GM21447 (cell line): ENCODE measurements around the gene HDX.
"Not testable (repeated sequence)": the region's sequence is repeated elsewhere in the genome, so short reads cannot be mapped to it uniquely, and the experiment has no call there.

Experiments used
- ATAC-seq: cut with Tn5 transposase; IDR thresholded peaks from one replicate; pipeline ENCODE4 v1.9.1; 2021; ENCODE audit not compliant: unreplicated experiment

The HDX gene

DNA sequence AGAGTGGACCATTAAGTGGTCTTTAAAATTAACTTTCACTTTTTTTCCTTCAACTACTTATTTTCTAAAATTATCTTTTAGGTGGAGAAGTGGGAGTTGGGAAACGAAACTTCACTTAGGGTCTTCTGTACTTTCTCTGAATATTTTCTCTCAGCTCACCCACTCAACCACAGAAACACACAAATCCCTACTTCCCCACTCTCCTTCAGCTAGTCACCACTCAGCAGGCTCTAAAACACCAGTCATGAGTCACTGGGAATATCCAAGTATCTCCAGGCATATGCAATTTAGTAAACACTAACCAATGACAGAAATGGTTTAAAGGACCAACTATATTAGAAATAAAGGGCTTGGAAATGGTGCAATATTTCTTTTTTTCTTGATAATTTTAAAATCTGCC, 161.3 kb downstream of the HDX start:
- no peak for ATAC-seq

DNA sequence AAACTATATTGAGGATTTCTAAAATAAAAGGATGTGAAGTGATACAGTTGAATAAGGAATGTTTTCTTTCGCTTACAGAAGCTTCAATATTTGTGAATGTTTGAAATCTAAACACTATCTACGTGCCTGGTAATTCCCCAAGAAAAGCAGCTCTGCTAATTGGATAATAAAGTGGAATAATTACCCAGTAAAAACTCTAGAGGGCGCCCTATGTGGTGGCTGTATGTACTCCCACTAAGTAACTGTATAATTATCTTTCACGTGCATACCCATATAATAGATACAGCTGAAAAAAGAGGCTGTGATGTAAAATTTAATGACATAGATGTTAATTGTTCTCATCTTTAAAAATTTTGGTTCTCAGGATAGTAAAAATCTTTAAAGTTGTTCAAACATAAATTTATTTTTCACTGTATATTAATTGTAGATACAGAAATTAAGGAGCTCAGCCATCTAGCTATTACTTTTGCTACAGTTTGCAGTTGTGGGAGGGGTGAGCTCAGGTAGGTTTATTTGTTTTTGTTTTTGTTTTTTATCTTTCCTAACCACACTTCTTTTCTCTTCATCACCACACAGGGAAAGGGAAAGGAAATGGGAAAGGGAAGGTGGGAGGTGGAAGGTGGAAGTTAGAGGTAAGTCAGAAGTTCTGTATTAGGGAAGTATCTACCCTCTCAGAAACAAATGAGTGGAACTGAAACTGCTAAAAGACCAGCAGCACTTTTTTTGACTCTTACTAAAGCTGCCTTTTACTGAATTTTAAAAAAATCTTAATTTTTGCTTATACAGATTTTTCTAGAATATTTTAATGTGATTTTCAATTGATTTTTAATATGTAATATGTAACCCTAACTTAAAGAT, 162.5 kb downstream of the HDX start:
- no peak for ATAC-seq

- no peak for ATAC-seq
Measured at GRCh38 chrX:84336646-84337045, 165.6 kb downstream of the HDX start.

DNA sequence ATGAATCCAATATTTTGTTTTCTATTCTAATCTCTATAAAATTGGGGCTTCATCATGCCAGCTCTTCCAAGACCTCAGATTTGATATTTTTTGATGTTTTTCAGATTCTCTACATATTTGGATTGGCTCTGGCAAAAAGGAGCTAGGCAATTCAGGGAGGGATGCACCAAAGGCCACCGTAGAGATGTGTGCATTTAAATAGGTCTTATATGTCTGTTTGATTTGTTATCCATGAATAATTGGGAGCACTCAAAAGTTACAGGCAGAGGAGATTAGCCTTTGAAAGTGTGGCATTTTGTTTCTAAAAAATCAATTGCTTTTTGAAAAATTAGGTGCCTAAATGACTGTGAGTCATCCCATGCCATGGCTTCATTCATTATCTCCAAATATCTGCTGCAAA, 167.1 kb downstream of the HDX start:
- ATAC-seq = no peak

GRCh38 chrX:84322083-84322827, 180.0 kb downstream of the HDX start:
- no peak for ATAC-seq

GRCh38 chrX:84320614-84321013, 181.6 kb downstream of the HDX start:
- ATAC-seq = no peak

DNA sequence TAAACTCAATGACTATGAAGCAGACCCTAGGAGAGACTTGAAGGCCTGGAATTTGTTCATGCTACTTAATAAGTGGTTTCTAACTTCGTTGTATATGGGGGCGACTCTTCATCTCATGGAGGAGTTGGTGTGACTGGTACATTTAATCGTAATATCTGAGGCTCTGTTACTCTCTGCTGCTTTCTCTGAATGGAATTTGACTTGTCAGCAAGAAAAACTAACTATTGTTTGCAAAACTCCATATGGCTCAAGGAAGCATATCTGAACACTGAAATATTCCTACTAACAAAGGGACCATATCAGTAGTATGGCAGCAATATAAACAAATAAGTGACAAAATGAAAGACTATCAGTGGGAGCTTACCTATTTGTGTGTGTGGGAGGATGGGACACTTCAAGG, 182.2 kb downstream of the HDX start:
- ATAC-seq = no peak

DNA sequence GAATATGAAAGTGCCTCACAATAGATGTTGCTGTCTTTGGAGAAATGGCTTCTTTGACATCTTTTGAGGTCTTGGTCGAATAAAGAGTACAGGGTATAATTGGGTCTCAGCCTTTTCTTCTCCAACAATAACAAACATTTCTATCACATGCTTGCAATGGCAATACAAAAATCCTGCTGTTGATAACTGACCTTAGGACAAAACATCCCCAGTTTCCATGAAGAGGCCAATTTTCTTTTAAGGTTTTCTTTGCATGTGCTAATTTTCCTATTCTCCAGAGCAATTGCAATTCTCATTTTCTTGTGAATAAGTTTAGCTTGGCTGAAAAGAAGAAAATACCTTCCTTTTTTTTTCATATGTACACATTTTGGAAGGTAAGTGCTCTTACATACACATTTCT, 183.6 kb downstream of the HDX start:
- no peak for ATAC-seq

- ATAC-seq = not testable (repeated sequence)
Measured at GRCh38 chrX:84315946-84316345, 186.3 kb downstream of the HDX start.
